ENCODE measurements around the gene CSF2. TPM values are rescaled to one million over a fixed set of nuclear protein-coding genes. Genes with fewer than 3 reads are reported as not detected.

CSF2 gene
- total RNA-seq, 1 donor from 2014 or later, result not detected

GRCh38 chr5:132075719-132076077 lies 2.1 kb downstream of the CSF2 start:
- Mint-ChIP-seq H3K9me3 (ENCODE audit: unreplicated experiment) (peaks cover 9% of the 10 kb centered on the region), H3K36me3 (ENCODE audit: unreplicated experiment) (no peaks in the 10 kb centered on the region), H3K27ac (ENCODE audit: unreplicated experiment) (no peak overlapping the region), H3K4me1 (ENCODE audit: low read depth, unreplicated experiment) (no peaks in the 10 kb centered on the region), H3K27me3 (ENCODE audit: unreplicated experiment) (peaks cover 8% of the 10 kb centered on the region), H3K4me3 (ENCODE audit: unreplicated experiment) (no peak overlapping the region)
- DNase-seq, result no peak
- TF ChIP-seq CTCF (IDR thresholded peaks at IDR 0.05; ENCODE audit: partially characterized antibody, unreplicated experiment), result no peak

GRCh38 chr5:132076202-132076830 lies 2.7 kb downstream of the CSF2 start:
- no peak for TF ChIP-seq CTCF (IDR thresholded peaks at IDR 0.05; ENCODE audit: partially characterized antibody, unreplicated experiment)
- no peak for DNase-seq
- Mint-ChIP-seq H3K4me3 (ENCODE audit: unreplicated experiment) (no peak overlapping the region), H3K9me3 (ENCODE audit: unreplicated experiment) (peaks cover 6% of the 10 kb centered on the region), H3K27ac (ENCODE audit: unreplicated experiment) (no peak overlapping the region), H3K27me3 (ENCODE audit: unreplicated experiment) (peaks cover 8% of the 10 kb centered on the region), H3K36me3 (ENCODE audit: unreplicated experiment) (no peaks in the 10 kb centered on the region), H3K4me1 (ENCODE audit: low read depth, unreplicated experiment) (no peaks in the 10 kb centered on the region)

- Mint-ChIP-seq H3K4me3 (ENCODE audit: unreplicated experiment) (no peak overlapping the region), H3K36me3 (ENCODE audit: unreplicated experiment) (no peaks in the 10 kb centered on the region), H3K9me3 (ENCODE audit: unreplicated experiment) (peaks cover 6% of the 10 kb centered on the region), H3K4me1 (ENCODE audit: low read depth, unreplicated experiment) (no peaks in the 10 kb centered on the region), H3K27ac (ENCODE audit: unreplicated experiment) (no peak overlapping the region), H3K27me3 (ENCODE audit: unreplicated experiment) (peaks cover 8% of the 10 kb centered on the region)
- no peak for TF ChIP-seq CTCF (IDR thresholded peaks at IDR 0.05; ENCODE audit: partially characterized antibody, unreplicated experiment)
- no peak for DNase-seq
These were observed 3.4 kb downstream of the CSF2 start for GRCh38 chr5:132076983-132077382.

- H3K27ac Mint-ChIP-seq (ENCODE audit: unreplicated experiment), result no peak overlapping the region
- no peak for TF ChIP-seq CTCF (IDR thresholded peaks at IDR 0.05; ENCODE audit: partially characterized antibody, unreplicated experiment)
- no peak for DNase-seq
- H3K36me3 Mint-ChIP-seq (ENCODE audit: unreplicated experiment), result no peaks in the 10 kb centered on the region
- no peaks in the 10 kb centered on the region for H3K4me1 Mint-ChIP-seq (ENCODE audit: low read depth, unreplicated experiment)
- H3K27me3 Mint-ChIP-seq (ENCODE audit: unreplicated experiment), result peaks cover 8% of the 10 kb centered on the region
- H3K4me3 Mint-ChIP-seq (ENCODE audit: unreplicated experiment), result no peak overlapping the region
- H3K9me3 Mint-ChIP-seq (ENCODE audit: unreplicated experiment), result peaks cover 7% of the 10 kb centered on the region
These were observed 5.5 kb downstream of the CSF2 start for GRCh38 chr5:132079081-132079480.

- DNase-seq, result no peak
- no peaks in the 10 kb centered on the region for H3K4me1 Mint-ChIP-seq (ENCODE audit: low read depth, unreplicated experiment)
- peaks cover 7% of the 10 kb centered on the region for H3K9me3 Mint-ChIP-seq (ENCODE audit: unreplicated experiment)
- TF ChIP-seq CTCF (IDR thresholded peaks at IDR 0.05; ENCODE audit: partially characterized antibody, unreplicated experiment), result no peak
- no peak overlapping the region for H3K4me3 Mint-ChIP-seq (ENCODE audit: unreplicated experiment)
- H3K27ac Mint-ChIP-seq (ENCODE audit: unreplicated experiment), result no peak overlapping the region
- H3K27me3 Mint-ChIP-seq (ENCODE audit: unreplicated experiment), result peaks cover 8% of the 10 kb centered on the region
- no peaks in the 10 kb centered on the region for H3K36me3 Mint-ChIP-seq (ENCODE audit: unreplicated experiment)
These were observed 6.0 kb downstream of the CSF2 start for GRCh38 chr5:132079619-132080018.

All from glutamatergic neuron (in vitro differentiated cells).